KOPT-K1 (cell line): Measurements from ENCODE around the gene QRICH2.

Source experiments
- H3K27ac ChIP-seq: fragments of 200-600 bp; sonication (generic); 2 replicates; pipeline ENCODE4 v1.5.1; 2016; ENCODE audit warnings: antibody characterized with exemption, mild to moderate bottlenecking, low read depth, low read length; ENCODE audit not compliant: poor library complexity, severe bottlenecking
- H3K36me3 ChIP-seq: fragments of 200-600 bp; sonication (generic); 2 replicates; pipeline ENCODE4 v1.5.1; 2017; ENCODE audit warnings: antibody characterized with exemption, mild to moderate bottlenecking, low read length, moderate library complexity; ENCODE audit not compliant: insufficient read depth
- H3K9me3 ChIP-seq: fragments of 200-600 bp; sonication (generic); 2 replicates; pipeline ENCODE4 v1.5.1; 2017; ENCODE audit warnings: antibody characterized with exemption, low read length, mild to moderate bottlenecking; ENCODE audit not compliant: insufficient read depth, poor library complexity, severe bottlenecking

Gene QRICH2

DNA sequence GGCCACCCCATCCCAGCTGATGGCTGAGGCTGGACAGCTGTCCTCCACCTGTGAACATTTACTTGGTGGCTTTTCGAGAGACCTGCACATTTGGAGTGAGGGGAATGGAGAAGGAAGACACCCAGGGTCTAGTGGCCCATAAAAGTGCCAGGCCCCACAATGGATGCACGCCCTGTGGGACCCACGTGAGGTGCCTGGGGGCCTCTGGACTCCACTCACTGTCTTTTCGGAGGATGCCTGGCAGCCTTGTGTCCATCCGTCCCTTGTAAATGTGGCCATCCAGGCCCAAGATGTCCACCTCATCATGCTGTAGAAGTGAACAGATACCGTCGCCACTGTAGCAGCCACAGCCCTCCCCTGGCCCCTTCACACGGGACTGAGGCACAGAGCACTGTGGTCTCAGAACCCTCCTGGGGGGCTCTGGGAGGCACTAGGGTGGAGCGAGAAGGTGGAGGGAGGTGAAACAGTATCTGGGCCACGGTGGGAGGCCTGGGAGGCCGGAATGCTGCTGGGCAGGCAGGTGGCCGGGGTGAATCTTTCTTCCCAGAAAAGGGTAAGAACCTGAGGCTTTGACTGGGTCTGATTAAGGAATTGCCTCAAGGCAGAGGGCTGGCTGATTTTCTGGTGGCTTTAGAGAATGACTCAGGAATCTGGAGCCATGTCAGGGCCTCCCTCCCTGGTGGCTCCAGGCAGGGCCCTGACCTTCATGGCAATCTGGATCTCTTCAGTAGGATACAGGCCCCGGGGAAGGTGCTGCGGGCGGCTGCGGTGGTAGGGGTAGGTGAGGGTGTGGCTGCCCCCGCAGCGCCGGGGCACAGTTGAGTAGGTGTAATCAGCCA lies 31.4 kb downstream of the QRICH2 start:
- Histone ChIP-seq H3K27ac (peak overlapping the region; percentile 11), H3K9me3 (no peaks in the 10 kb centered on the region), H3K36me3 (peaks cover 16% of the 10 kb centered on the region)

DNA sequence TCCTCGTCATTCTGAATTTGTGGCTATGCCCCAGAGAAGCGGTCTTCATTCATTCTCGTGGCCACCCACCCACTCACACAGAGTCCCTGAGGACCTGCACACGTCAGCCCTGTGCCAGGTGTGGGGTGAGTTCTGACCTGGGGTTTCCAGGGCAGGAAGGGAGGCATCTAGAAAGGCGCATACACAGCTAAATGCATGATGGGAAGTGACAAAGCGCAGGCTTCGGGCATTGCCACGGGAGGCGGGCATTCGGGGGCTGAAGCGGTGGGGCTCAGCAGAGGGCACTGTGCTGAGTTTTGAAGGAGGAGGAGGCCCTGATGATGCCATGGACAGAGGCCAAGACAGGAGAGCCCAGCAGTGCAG lies 32.0 kb downstream of the QRICH2 start:
- Histone ChIP-seq H3K36me3 (peaks cover 23% of the 10 kb centered on the region), H3K27ac (no peak overlapping the region), H3K9me3 (no peaks in the 10 kb centered on the region)

- H3K27ac ChIP-seq: no peak overlapping the region
- peaks cover 28% of the 10 kb centered on the region for H3K36me3 ChIP-seq
- H3K9me3 ChIP-seq: no peaks in the 10 kb centered on the region
These were observed 32.6 kb downstream of the QRICH2 start for GRCh38 chr17:76275382-76276068.

DNA sequence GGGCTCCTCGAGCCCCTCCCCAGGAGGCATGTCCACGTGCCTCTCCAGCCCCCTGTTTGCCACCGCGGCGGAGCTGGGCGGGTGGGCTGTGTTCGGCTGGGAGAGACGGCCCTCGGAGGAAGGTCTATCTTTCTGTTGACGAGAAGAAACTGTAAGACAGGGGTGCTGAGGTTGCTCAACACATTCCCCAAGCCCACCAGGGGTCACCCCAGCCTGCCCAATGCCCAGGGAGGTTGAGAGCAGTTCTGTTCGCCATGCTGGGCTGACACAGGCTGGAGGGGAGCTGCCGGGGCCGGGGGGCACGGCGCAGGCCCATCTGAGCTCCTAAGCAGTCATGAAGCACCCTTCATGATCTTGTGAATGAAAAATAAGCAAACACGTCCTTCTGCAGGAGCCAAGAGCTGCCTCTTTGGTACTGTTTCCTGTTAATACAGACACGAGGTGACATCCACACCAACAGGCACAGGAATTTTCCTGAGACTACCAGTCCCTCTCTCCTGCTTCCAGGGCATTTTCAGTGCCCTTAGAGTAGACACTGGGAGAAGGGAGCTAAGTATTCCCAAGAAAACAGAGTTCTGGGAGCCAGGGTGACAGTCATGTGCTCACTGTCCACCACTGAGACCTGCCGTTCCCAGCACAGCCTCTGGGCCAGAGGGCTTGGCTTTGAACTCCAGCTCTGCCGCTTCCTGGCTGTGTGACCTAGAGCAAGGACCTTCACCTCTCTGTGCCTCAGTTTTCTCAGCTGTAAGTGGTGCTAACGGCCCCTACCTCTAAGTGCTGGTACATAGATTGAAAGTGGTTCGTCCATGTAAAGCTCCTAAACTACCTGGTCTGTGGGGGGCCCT lies 33.7 kb downstream of the QRICH2 start:
- no peaks in the 10 kb centered on the region for H3K9me3 ChIP-seq
- no peak overlapping the region for H3K27ac ChIP-seq
- peaks cover 38% of the 10 kb centered on the region for H3K36me3 ChIP-seq

DNA sequence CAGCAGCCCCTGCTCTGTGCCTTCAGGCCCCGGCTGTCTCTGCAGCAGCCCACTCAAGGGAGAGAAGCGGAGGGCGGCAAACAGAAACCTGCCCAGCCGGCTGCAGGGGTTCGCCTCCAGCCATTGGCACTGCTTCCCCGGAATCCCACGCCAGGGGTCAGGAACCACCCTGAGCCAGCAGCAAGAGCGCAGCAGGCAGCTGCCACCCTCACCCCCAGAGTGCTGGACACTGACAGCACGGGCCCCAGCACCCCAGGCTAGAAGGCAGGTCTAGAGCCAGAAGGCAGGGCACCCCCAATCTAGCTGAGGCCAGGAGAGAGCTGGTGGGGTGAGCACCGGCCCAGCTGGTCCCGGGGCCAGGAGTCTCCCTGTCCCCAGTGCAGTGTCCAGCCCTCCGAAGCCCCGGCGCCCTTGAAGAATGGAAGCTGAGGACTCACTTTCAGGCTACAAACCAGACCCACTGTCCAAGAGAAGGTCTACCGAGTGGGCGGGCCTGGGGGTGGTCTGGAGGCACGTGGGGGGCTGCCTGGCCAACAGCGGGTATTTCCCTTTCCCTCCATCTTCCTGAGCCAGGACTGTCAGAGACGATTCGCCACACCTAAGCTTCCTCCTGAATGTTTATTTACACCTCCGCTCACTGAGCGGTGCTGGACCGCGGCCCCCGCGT lies 34.5 kb downstream of the QRICH2 start:
- Histone ChIP-seq H3K9me3 (no peaks in the 10 kb centered on the region), H3K36me3 (peaks cover 46% of the 10 kb centered on the region), H3K27ac (peak overlapping the region; percentile 68)

DNA sequence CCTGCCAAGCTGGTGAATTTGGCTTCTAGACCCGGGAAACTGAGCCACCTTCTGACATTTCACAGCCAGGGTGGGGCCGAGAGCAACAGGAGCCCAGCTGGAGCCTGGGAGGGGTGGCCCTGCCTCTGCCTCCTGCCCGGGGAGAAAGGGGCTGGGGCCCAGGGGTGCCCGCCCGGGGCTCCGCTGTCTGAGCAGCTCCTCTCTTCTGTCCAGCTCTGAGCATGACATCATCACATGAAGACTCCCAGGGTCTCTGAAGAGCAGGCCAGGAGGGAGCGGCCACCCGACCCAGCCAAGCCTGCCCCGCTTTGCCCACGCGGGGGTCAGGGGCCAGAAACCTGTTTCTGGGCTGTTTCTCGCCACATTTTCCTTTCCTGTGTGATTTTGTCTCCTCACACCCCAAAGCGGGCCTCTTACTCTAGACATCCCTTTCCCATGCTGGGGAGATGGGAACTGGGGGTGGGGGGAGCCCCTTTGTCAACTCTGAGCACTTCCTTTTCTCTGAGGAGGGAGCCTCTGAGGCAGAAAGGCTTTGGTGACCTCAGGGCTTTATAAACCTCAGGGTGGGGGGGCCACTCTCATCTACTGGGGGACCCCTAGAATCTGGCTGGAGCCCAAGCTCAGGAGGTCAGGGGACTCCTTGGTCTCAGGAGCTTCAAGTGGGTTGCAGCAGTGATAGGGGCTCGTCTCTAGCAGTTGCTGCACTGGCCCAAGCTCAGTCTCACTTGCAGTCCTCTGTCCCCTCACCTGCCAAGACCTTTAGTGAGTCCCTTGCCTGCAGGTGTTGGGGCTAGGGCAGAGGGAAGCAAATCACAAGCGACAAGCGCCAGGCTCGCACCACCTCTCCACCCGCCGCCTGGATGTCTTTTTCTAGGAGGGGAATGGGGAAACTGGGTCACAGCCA lies 35.3 kb downstream of the QRICH2 start:
- Histone ChIP-seq H3K9me3 (no peaks in the 10 kb centered on the region), H3K27ac (peak overlapping the region; percentile 68), H3K36me3 (peaks cover 54% of the 10 kb centered on the region)

- Histone ChIP-seq H3K27ac (peak overlapping the region; percentile 68), H3K36me3 (peaks cover 63% of the 10 kb centered on the region)
These were observed 36.2 kb downstream of the QRICH2 start for GRCh38 chr17:76271669-76272540.

GRCh38 chr17:76270770-76271668 lies 37.1 kb downstream of the QRICH2 start:
- Histone ChIP-seq H3K27ac (peak overlapping the region; percentile 68), H3K9me3 (no peaks in the 10 kb centered on the region), H3K36me3 (peaks cover 70% of the 10 kb centered on the region)

More at GRCh38 chr17:76271669-76272540, 36.2 kb downstream of the QRICH2 start:
- H3K9me3 ChIP-seq: no peaks in the 10 kb centered on the region

DNA sequence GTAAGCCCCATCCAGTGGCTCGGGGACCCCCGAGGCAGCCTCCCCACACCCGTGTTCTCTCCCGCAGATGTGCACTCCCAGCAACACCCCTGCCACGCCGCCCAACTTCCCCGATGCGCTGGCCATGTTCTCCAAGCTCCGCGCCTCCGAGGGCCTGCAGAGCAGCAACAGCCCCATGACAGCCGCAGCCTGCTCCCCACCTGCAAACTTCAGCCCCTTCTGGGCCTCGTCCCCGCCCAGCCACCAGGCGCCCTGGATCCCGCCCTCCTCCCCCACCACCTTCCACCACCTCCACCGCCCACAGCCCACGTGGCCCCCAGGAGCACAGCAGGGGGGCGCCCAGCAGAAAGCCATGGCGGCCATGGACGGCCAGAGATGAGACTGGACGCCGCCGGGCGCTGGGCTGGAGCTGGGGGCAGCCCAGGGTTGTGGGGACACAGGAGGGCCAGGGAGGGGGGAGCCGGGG lies 37.9 kb downstream of the QRICH2 start:
- Histone ChIP-seq H3K36me3 (peaks cover 70% of the 10 kb centered on the region), H3K27ac (peak overlapping the region; percentile 84)

DNA sequence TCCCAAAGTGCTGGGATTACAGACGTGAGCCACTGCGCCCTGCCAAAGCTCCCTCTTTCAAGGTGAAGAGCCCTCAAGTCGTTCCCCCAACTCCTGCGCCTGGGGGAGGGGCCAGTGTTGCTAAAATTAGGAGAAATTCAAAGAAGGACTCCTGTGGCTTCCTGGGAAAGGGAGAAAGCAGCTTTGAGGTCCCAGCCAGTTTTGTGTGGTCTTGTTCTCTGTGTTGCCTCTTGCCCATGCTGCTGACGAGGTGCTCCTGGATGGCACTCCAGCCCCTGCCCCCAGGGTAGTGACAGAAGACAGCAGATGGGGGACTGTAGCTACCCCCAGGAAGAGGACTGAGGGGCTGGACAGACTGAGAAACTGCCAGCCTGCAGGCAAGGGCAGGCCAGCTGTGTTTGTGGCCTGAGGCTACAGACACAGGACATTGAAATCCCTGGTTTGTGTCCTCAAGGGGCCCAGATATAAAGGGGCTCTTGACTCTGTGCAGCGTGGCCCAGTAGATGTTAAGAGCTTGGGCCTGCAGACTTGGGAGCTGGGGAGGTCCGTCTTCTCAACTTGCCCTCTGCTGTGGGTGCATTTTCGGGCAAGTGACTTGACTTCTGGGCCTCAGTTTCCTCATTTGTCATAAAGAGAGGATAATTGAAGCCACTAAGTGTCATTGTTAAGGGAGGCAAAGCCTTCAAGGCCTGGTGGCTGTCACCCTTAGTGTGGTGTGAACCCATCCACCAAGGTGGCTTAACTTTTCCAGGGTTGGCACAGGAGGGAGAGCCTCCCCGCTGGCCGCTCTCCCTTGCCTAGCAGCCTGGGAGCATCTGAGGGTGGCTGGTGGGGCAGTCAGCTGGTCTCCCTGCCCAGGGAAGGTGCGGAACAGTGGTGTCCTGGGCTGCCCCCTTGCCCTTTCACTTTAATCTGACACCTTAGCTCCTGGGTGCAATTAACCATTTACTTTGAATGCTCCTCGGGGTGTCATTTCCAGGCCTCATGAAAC lies 38.8 kb downstream of the QRICH2 start:
- H3K9me3 ChIP-seq: no peaks in the 10 kb centered on the region
- H3K27ac ChIP-seq: peak overlapping the region; percentile 84
- H3K36me3 ChIP-seq: peaks cover 70% of the 10 kb centered on the region

More for the DNA sequence above, 37.9 kb downstream of the QRICH2 start:
- H3K9me3 ChIP-seq: no peaks in the 10 kb centered on the region

DNA sequence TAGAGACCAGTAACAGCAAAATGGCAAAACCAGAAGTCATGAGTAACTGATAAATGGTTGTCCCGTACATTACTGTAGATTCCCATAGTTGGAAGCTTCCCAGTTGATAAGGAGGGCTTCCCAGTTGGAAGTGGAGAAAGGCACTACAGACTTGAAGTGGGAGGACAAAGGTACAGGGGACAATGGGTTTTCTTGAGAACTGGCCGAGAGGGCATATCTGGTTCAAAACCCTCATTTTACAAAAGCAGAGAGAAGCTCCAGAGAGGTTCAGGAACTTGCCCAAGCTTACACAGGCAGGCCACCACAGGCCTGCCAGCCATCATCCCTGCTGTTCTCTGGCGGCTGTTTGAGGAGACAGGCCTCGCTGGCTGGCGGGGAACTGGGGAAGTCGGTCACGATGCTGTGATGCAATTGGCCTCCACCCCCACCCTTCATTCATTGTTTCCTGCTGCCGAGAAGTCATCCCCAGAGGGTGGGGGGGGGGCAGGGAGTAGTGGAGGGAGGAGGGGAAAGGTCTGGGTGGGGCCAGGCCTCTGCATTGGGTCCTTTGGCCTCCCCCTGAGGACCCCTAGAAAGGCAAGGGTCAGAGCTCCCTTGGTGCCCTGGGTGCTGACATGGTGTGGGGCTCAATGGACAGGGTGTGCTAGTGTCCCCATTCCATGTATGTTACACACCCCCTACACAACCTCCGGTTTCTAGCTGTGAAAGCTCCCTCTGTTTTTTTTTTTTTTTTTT lies 39.9 kb downstream of the QRICH2 start:
- peak overlapping the region; percentile 84 for H3K27ac ChIP-seq
- no peaks in the 10 kb centered on the region for H3K9me3 ChIP-seq
- H3K36me3 ChIP-seq: peaks cover 62% of the 10 kb centered on the region
